Measurements from ENCODE around the gene SRC. TPM values are rescaled to one million over a fixed set of nuclear protein-coding genes. Genes with fewer than 3 reads are reported as not detected.

SRC gene
- total RNA-seq, 4 donors from 2014 or later: 23.4 to 36.9 (median 29.0) TPM

DNA sequence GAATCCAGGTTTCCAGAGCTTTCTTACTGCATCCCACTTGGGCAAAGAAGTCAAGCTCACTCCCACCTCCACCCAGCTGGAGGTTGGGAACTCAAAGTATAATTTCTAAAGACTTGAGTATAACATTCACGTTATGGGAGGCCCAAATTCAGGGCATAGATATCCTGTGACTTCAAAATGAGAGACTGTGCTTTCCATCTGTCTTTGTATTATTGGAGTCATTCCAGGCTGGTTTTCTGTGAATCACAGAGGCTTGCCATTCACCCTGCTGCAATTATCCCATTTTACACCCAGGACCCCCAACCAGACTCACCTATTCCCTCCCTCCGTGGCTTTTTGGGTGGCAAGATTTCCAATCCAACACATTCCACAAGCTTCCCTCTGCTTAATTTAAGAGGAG is 19.3 kb upstream of the SRC start:
- WGBS, 2 donors: 42 to 45% methylated on average over 2 of the region's 2 CpGs
- TF ChIP-seq, protein P1, sequence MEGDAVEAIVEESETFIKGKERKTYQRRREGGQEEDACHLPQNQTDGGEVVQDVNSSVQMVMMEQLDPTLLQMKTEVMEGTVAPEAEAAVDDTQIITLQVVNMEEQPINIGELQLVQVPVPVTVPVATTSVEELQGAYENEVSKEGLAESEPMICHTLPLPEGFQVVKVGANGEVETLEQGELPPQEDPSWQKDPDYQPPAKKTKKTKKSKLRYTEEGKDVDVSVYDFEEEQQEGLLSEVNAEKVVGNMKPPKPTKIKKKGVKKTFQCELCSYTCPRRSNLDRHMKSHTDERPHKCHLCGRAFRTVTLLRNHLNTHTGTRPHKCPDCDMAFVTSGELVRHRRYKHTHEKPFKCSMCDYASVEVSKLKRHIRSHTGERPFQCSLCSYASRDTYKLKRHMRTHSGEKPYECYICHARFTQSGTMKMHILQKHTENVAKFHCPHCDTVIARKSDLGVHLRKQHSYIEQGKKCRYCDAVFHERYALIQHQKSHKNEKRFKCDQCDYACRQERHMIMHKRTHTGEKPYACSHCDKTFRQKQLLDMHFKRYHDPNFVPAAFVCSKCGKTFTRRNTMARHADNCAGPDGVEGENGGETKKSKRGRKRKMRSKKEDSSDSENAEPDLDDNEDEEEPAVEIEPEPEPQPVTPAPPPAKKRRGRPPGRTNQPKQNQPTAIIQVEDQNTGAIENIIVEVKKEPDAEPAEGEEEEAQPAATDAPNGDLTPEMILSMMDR (IDR thresholded peaks at IDR 0.05): no peak
- TF ChIP-seq POLR2A (IDR thresholded peaks at IDR 0.05) (no peak), EP300 (IDR thresholded peaks at IDR 0.05) (no peak)
- DNase-seq (ENCODE audit: low spot score in 2 of 2): no peak
- H3K4me3 ChIP-seq: no peak overlapping the region
- H3K27me3 ChIP-seq: no peaks in the 10 kb centered on the region
- H3K27ac ChIP-seq: peak overlapping the region; percentile 35 to 87 (median 78)
- H3K9me3 ChIP-seq: peaks cover 0 to 3% (median 0%) of the 10 kb centered on the region in 4 donors
- peaks cover 0 to 26% (median 15%) of the 10 kb centered on the region in 4 donors for H3K4me1 ChIP-seq
- H3K36me3 ChIP-seq: no peaks in the 10 kb centered on the region

DNA sequence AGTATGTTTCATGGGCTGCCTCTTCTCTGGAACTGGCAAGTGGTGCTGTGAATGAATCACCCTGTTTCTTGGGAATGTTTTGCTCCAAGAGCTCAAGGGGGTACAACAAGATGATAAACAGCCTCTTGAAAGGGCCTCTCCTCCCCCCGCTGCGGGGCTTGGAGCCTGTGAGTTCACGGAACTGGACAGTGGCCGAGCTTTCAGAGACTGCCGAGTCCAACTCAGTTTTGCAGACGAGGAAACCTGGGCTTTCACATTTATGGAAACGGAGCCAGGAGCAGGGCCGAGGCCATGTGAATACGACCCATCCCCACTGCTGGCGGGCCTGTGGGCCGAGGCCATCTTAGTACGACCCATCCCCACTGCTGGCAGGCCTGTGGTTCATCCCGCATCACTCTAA is 18.2 kb upstream of the SRC start:
- Histone ChIP-seq H3K4me3 (no peak overlapping the region), H3K27me3 (no peaks in the 10 kb centered on the region), H3K36me3 (no peaks in the 10 kb centered on the region), H3K27ac (peak overlapping the region; percentile 64 to 87 (median 78)), H3K4me1 (peaks cover 0 to 34% (median 17%) of the 10 kb centered on the region in 4 donors), H3K9me3 (no peaks in the 10 kb centered on the region)
- TF ChIP-seq, protein P1 (IDR thresholded peaks at IDR 0.05): no peak
- TF ChIP-seq POLR2A (IDR thresholded peaks at IDR 0.05) (no peak), EP300 (IDR thresholded peaks at IDR 0.05) (peak; percentile 37 to 75)
- peak; percentile 75 to 78 for DNase-seq (ENCODE audit: low spot score in 2 of 2)
- WGBS, 2 donors: 36 to 49% methylated on average over 12 to 13 of the region's 13 CpGs

DNA sequence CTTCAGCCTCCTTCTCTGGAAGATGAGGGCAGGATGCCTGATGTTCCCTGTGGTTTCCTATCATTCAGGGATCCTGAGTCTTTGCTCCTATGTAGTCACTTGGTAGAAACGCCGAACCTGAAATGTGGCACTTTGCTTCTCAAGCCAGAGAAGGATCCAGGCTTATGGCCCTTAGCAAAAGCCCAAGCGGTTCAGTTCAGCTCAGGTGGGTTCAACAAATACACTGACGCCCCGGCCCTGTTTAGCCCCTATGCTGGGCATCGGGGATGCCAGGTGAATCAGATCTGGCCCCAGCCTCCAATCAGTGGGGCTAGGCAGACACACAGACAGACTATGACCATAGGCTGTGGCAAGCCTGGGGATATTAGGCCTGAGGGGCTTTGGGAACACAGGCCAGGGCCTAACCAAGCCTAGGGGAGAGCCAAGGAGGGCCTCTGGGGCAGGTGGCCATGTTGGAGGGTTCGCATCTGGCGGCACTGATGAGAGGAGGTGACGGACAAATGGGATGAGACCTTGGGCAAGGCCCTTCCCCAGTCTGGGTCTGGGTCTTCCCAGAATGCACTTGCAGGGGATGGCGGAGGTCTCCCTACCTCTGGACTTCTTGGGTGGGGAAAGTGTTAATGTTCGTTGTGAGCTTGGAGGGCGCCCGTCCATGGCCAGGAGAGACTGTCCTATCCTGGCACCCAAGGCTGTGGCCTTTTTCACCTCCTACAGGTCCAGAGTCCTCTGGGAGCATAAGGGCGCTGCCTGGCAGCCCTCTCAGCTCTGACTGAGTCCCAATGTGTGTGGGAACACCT is 17.6 kb upstream of the SRC start:
- Histone ChIP-seq H3K4me1 (peaks cover 0 to 34% (median 17%) of the 10 kb centered on the region in 4 donors), H3K9me3 (no peaks in the 10 kb centered on the region), H3K36me3 (no peaks in the 10 kb centered on the region), H3K4me3 (no peak overlapping the region), H3K27me3 (no peaks in the 10 kb centered on the region), H3K27ac (peak overlapping the region; percentile 64 to 87 (median 78))
- no peak for DNase-seq (ENCODE audit: low spot score in 2 of 2)
- TF ChIP-seq, protein P1 (IDR thresholded peaks at IDR 0.05): no peak
- TF ChIP-seq EP300 (IDR thresholded peaks at IDR 0.05) (no peak), POLR2A (IDR thresholded peaks at IDR 0.05) (no peak)
- WGBS, 2 donors: 89 to 91% methylated on average over 13 of the region's 14 CpGs

DNA sequence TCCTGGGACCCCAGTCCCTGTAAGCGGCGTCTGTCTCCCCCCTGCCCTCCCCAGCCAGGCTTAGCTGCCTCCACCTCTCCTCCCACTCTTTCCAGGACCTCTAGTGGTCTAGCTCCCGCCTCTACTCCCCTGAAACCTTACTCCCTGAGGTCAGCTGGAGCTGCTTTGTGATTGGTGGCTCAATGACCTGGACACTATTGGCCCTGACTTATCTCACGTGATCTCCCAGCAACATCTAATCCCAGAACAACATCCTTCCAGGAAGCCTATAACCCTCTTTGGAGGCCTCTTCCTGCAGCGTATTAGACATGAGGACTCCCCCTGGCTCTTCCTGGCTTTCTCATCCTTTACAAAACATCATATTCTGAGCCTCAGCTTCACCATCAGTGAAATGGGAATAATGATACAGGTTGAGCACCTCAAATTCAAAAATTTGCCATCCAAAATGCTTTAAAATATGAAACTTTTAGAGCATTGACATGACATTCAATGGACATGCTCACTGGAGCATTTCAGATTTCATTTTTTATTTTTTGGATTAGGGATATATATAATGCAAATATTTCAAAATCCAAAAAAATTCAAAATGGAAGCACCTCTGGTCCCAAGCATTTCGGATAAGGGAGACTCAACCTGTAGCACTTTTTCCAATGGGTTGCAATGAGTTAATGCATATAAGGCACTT is 16.3 kb upstream of the SRC start:
- Histone ChIP-seq H3K9me3 (no peaks in the 10 kb centered on the region), H3K36me3 (no peaks in the 10 kb centered on the region), H3K27ac (peak overlapping the region in 2 of 4 donors; percentile 83 to 87), H3K4me1 (peaks cover 0 to 34% (median 17%) of the 10 kb centered on the region in 4 donors), H3K4me3 (no peak overlapping the region), H3K27me3 (no peaks in the 10 kb centered on the region)
- DNase-seq (ENCODE audit: low spot score in 2 of 2): no peak
- WGBS, 2 donors: 77 to 78% methylated on average over 6 of the region's 6 CpGs
- TF ChIP-seq POLR2A (IDR thresholded peaks at IDR 0.05): no peak
- TF ChIP-seq EP300 (IDR thresholded peaks at IDR 0.05): no peak
- TF ChIP-seq, protein P1 (IDR thresholded peaks at IDR 0.05): no peak

DNA sequence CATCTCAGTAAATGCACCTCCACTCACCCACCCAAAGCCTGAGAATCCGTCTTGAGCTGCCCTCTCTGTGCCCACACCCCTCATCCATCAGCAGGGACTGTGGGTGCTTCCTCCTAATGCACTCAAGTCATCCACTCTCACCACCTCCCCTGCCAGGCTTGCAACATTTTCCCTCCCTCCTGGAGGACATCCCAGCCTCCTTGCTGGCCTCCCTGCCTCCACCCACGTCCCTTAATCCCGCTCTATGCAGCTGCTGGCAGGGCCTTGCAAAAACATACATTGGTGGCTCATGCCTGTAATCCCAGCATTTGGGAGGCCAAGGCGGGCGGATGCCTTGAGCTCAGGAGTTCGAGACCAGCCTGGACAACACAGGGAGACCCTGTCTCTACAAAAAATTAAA is 15.6 kb upstream of the SRC start:
- Histone ChIP-seq H3K27ac (no peak overlapping the region), H3K4me1 (peaks cover 0 to 34% (median 17%) of the 10 kb centered on the region in 4 donors), H3K27me3 (no peaks in the 10 kb centered on the region), H3K4me3 (no peak overlapping the region), H3K36me3 (no peaks in the 10 kb centered on the region), H3K9me3 (no peaks in the 10 kb centered on the region)
- 94 to 95% methylated on average over 6 of the region's 6 CpGs for WGBS, 2 donors
- no peak for TF ChIP-seq POLR2A (IDR thresholded peaks at IDR 0.05)
- no peak for TF ChIP-seq EP300 (IDR thresholded peaks at IDR 0.05)
- TF ChIP-seq, protein P1 (IDR thresholded peaks at IDR 0.05): no peak
- DNase-seq (ENCODE audit: low spot score in 2 of 2): no peak

Data from tibial nerve (tissue), 4 donors.